SU-DHL-6 (cell line): ENCODE results near the gene TTC23.

Source experiments
- CTCF ChIP-seq: fragments of 200-600 bp; sonication (generic); IDR thresholded peaks from one replicate; pipeline ENCODE4 v1.5.1; 2017; ENCODE audit warnings: antibody characterized with exemption, mild to moderate bottlenecking, low read length, moderate library complexity; ENCODE audit not compliant: insufficient read depth, poor library complexity, severe bottlenecking
- EZH2phosphoT487 ChIP-seq: fragments of 200-600 bp; sonication (generic), shearing (Covaris generic); conservative IDR thresholded peaks from 2 replicates; pipeline ENCODE4 v1.6.1; 2018; ENCODE audit warnings: mild to moderate bottlenecking, antibody characterized with exemption, low read length, moderate library complexity, mixed read lengths

- TF ChIP-seq CTCF (peak; percentile 59), EZH2phosphoT487 (no peak)
Measured at GRCh38 chr15:99100245-99101173, 148.9 kb downstream of the TTC23 start.
